ENCODE measurements around the gene GLCCI1.

GLCCI1 gene

DNA sequence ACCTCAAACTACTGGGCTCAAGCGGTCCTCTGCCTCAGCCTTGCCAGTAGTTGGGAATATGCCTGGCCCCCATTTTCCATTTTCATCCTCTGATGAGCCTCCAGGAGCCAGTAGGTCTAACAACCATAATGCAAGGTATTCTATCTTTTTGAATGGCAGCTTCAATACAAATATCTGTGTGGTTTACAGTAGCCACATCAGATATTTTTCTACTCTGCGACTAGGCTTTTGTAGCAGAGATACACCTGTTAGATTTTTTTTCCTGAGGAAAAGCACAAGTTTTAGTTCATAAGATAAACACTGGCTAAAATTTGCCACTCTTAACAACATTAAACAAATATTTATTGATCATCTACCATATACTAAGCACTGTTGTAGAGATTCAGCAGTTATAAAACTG lies 3.9 kb upstream of the GLCCI1 start:
- Histone ChIP-seq H3K27me3 (ENCODE audit: control insufficient read depth, insufficient read depth, low read length) (no peaks in the 10 kb centered on the region), H3K4me3 (ENCODE audit: low read depth, low read length) (no peak overlapping the region), H3K9me3 (ENCODE audit: control insufficient read depth, insufficient read depth, low read length) (no peaks in the 10 kb centered on the region), H3K9ac (ENCODE audit: low read depth, low read length) (no peak overlapping the region), H3K36me3 (ENCODE audit: control insufficient read depth, insufficient read depth, low read length) (no peaks in the 10 kb centered on the region), H3K4me1 (ENCODE audit: control insufficient read depth, insufficient read depth, low read length) (peaks cover 4% of the 10 kb centered on the region)

DNA sequence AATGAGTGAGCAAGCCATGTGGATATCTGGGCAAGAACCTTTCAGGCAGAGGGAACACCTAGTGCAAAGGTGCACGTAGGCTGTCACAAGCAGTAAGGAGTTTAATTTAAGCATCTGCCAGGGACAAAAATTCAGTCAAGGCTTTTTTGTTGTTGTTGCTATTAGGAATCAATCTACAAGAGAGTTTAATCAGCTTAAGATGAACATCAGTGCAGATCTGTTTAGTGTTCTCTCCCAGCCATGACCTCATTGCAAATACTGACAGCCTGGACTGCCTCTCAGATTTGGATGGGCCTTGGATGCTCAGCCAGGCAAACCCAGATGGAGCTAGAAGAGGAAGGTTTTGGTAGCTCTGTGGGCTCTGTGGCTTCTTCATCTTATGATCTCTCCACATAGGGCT lies 3.3 kb upstream of the GLCCI1 start:
- Histone ChIP-seq H3K9me3 (ENCODE audit: control insufficient read depth, insufficient read depth, low read length) (no peaks in the 10 kb centered on the region), H3K4me3 (ENCODE audit: low read depth, low read length) (no peak overlapping the region), H3K36me3 (ENCODE audit: control insufficient read depth, insufficient read depth, low read length) (no peaks in the 10 kb centered on the region), H3K4me1 (ENCODE audit: control insufficient read depth, insufficient read depth, low read length) (peaks cover 4% of the 10 kb centered on the region), H3K27me3 (ENCODE audit: control insufficient read depth, insufficient read depth, low read length) (no peaks in the 10 kb centered on the region), H3K9ac (ENCODE audit: low read depth, low read length) (no peak overlapping the region)

GRCh38 chr7:7966141-7966734 lies 2.4 kb upstream of the GLCCI1 start:
- no peak overlapping the region for H3K9ac ChIP-seq (ENCODE audit: low read depth, low read length)
- no peaks in the 10 kb centered on the region for H3K36me3 ChIP-seq (ENCODE audit: control insufficient read depth, insufficient read depth, low read length)
- H3K4me1 ChIP-seq (ENCODE audit: control insufficient read depth, insufficient read depth, low read length) = peaks cover 8% of the 10 kb centered on the region
- H3K9me3 ChIP-seq (ENCODE audit: control insufficient read depth, insufficient read depth, low read length) = no peaks in the 10 kb centered on the region
- no peaks in the 10 kb centered on the region for H3K27me3 ChIP-seq (ENCODE audit: control insufficient read depth, insufficient read depth, low read length)
- no peak overlapping the region for H3K4me3 ChIP-seq (ENCODE audit: low read depth, low read length)

GRCh38 chr7:7967886-7968543 lies 581 bp upstream of the GLCCI1 start:
- no peaks in the 10 kb centered on the region for H3K27me3 ChIP-seq (ENCODE audit: control insufficient read depth, insufficient read depth, low read length)
- H3K4me3 ChIP-seq (ENCODE audit: low read depth, low read length) = peak overlapping the region; percentile 85
- H3K4me1 ChIP-seq (ENCODE audit: control insufficient read depth, insufficient read depth, low read length) = peaks cover 13% of the 10 kb centered on the region
- H3K9me3 ChIP-seq (ENCODE audit: control insufficient read depth, insufficient read depth, low read length) = no peaks in the 10 kb centered on the region
- no peak overlapping the region for H3K9ac ChIP-seq (ENCODE audit: low read depth, low read length)
- no peaks in the 10 kb centered on the region for H3K36me3 ChIP-seq (ENCODE audit: control insufficient read depth, insufficient read depth, low read length)

GRCh38 chr7:7969306-7970236 lies 975 bp downstream of the GLCCI1 start:
- no peaks in the 10 kb centered on the region for H3K9me3 ChIP-seq (ENCODE audit: control insufficient read depth, insufficient read depth, low read length)
- H3K36me3 ChIP-seq (ENCODE audit: control insufficient read depth, insufficient read depth, low read length) = no peaks in the 10 kb centered on the region

GRCh38 chr7:7970237-7970530 lies 1.6 kb downstream of the GLCCI1 start:
- H3K9ac ChIP-seq (ENCODE audit: low read depth, low read length) = peak overlapping the region; percentile 89
- no peaks in the 10 kb centered on the region for H3K36me3 ChIP-seq (ENCODE audit: control insufficient read depth, insufficient read depth, low read length)
- H3K27me3 ChIP-seq (ENCODE audit: control insufficient read depth, insufficient read depth, low read length) = no peaks in the 10 kb centered on the region
- H3K4me3 ChIP-seq (ENCODE audit: low read depth, low read length) = peak overlapping the region; percentile 95
- H3K4me1 ChIP-seq (ENCODE audit: control insufficient read depth, insufficient read depth, low read length) = peaks cover 13% of the 10 kb centered on the region
- no peaks in the 10 kb centered on the region for H3K9me3 ChIP-seq (ENCODE audit: control insufficient read depth, insufficient read depth, low read length)

More at GRCh38 chr7:7969306-7970236, 975 bp downstream of the GLCCI1 start:
- no peaks in the 10 kb centered on the region for H3K27me3 ChIP-seq (ENCODE audit: control insufficient read depth, insufficient read depth, low read length)
- H3K4me3 ChIP-seq (ENCODE audit: low read depth, low read length) = peak overlapping the region; percentile 95
- H3K4me1 ChIP-seq (ENCODE audit: control insufficient read depth, insufficient read depth, low read length) = peaks cover 13% of the 10 kb centered on the region
- H3K9ac ChIP-seq (ENCODE audit: low read depth, low read length) = peak overlapping the region; percentile 89

GRCh38 chr7:7970531-7971307 lies 2.1 kb downstream of the GLCCI1 start:
- H3K36me3 ChIP-seq (ENCODE audit: control insufficient read depth, insufficient read depth, low read length) = no peaks in the 10 kb centered on the region
- peaks cover 13% of the 10 kb centered on the region for H3K4me1 ChIP-seq (ENCODE audit: control insufficient read depth, insufficient read depth, low read length)
- no peaks in the 10 kb centered on the region for H3K27me3 ChIP-seq (ENCODE audit: control insufficient read depth, insufficient read depth, low read length)
- H3K9me3 ChIP-seq (ENCODE audit: control insufficient read depth, insufficient read depth, low read length) = no peaks in the 10 kb centered on the region
- H3K4me3 ChIP-seq (ENCODE audit: low read depth, low read length) = peak overlapping the region; percentile 95
- H3K9ac ChIP-seq (ENCODE audit: low read depth, low read length) = no peak overlapping the region

DNA sequence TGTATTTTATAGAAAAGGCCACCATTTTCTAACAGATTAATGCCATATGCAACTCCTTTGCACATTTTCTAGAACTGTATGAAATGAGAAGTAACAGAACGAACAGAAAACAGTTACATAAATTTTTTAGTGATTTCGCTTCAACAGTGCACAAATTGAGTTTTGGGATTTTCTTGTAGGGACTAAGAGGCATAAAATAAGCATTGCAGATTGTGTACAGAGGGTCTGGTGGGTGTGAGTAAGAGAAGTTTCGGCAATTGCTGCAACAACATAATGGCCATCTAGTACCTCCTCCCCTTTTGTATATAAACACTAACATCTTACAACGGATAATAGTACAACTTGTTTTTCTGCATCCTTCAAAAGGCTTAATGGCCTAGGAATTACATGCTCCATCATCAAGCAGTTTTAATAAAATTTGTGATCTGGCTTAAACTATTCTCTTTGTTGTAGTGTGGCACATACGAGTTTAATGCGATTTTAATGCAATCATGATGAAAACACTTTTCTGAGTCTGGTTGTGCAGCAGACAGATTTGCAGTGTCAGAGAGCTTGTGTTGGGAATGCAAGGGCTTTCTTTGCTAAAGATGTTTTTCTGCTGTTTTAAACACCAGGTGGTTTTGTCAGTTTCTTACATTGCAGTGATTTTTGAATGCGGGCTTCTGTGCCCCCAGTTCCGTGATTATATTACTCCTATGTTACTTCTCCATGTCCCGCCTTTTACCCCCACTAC lies 2.9 kb downstream of the GLCCI1 start:
- H3K9ac ChIP-seq (ENCODE audit: low read depth, low read length) = no peak overlapping the region
- no peaks in the 10 kb centered on the region for H3K9me3 ChIP-seq (ENCODE audit: control insufficient read depth, insufficient read depth, low read length)
- H3K4me3 ChIP-seq (ENCODE audit: low read depth, low read length) = peak overlapping the region; percentile 95
- no peaks in the 10 kb centered on the region for H3K36me3 ChIP-seq (ENCODE audit: control insufficient read depth, insufficient read depth, low read length)
- no peaks in the 10 kb centered on the region for H3K27me3 ChIP-seq (ENCODE audit: control insufficient read depth, insufficient read depth, low read length)
- H3K4me1 ChIP-seq (ENCODE audit: control insufficient read depth, insufficient read depth, low read length) = peaks cover 13% of the 10 kb centered on the region

GRCh38 chr7:7972128-7972527 lies 3.5 kb downstream of the GLCCI1 start:
- Histone ChIP-seq H3K27me3 (ENCODE audit: control insufficient read depth, insufficient read depth, low read length) (no peaks in the 10 kb centered on the region), H3K4me1 (ENCODE audit: control insufficient read depth, insufficient read depth, low read length) (peaks cover 13% of the 10 kb centered on the region), H3K4me3 (ENCODE audit: low read depth, low read length) (peak overlapping the region; percentile 14), H3K9ac (ENCODE audit: low read depth, low read length) (no peak overlapping the region), H3K9me3 (ENCODE audit: control insufficient read depth, insufficient read depth, low read length) (no peaks in the 10 kb centered on the region), H3K36me3 (ENCODE audit: control insufficient read depth, insufficient read depth, low read length) (no peaks in the 10 kb centered on the region)

DNA sequence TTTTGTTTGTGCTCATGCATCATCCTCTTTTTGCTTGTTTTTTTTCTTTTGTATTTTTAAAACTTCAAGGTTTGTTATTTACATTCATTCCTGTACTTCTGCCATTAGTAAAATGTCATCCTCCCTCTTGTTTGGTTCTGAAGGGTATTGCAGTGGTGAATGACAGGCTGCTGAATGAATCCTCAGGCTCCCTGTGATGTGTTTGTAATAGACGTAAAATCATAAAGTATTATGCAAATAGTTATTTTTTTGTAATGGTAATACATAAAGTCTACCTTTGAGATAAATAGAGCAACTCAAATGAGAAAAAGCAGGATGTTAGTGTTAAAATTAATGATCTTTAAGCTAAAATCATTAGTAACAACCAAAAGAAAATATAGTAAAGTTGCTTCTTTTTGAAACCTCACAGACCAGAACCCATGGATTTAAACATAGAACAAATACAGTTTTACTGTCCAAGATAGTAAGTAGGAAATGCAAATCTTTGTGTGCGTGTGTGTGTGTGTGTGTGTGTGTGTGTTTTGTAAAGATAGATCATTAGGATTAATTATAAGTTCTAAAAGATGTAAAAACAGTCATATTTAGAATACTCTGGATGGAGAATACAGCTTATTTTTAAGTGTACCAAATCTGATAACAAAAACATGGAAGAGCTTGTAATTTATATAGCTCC lies 4.5 kb downstream of the GLCCI1 start:
- H3K4me1 ChIP-seq (ENCODE audit: control insufficient read depth, insufficient read depth, low read length) = peaks cover 9% of the 10 kb centered on the region
- no peak overlapping the region for H3K4me3 ChIP-seq (ENCODE audit: low read depth, low read length)
- H3K36me3 ChIP-seq (ENCODE audit: control insufficient read depth, insufficient read depth, low read length) = no peaks in the 10 kb centered on the region
- H3K27me3 ChIP-seq (ENCODE audit: control insufficient read depth, insufficient read depth, low read length) = no peaks in the 10 kb centered on the region
- H3K9me3 ChIP-seq (ENCODE audit: control insufficient read depth, insufficient read depth, low read length) = no peaks in the 10 kb centered on the region
- no peak overlapping the region for H3K9ac ChIP-seq (ENCODE audit: low read depth, low read length)

Measured in iPS-15b (cell line).